Body of pancreas (tissue), 4 donors: ENCODE data around the gene ASIP. TPM values are rescaled to one million over a fixed set of nuclear protein-coding genes. Genes with fewer than 3 reads are reported as not detected.
"Not testable (repeated sequence)": the region's sequence is repeated elsewhere in the genome, so short reads cannot be mapped to it uniquely, and the experiment has no call there.

Source experiments
- ATAC-seq: fragments of 150-250 bp; one replicate; pipeline ENCODE4 v1.9.1; 2016
- DNase-seq, 4 donors: peaks; one replicate each; pipeline ENCODE4 v3.0.0-alpha.2; 2019
- H3K27ac ChIP-seq, 4 donors: fragments of 200-600 bp; sonication (generic); 1 replicate in 3 of 4; 2 replicates in 1 of 4; pipeline versions ENCODE4 v1.5.1 to v1.6.1; 2016 to 2019; ENCODE audit warnings: mild to moderate bottlenecking in 1 of 4, mixed read lengths in 1 of 4, moderate library complexity in 1 of 4
- H3K27me3 ChIP-seq, 2 donors: fragments of 200-600 bp; sonication (generic); one replicate each; pipeline ENCODE4 v1.6.0; 2016; ENCODE audit warnings: mild to moderate bottlenecking in 1 of 2
- H3K36me3 ChIP-seq, 2 donors: fragments of 200-600 bp; sonication (generic); replicated peaks in 1 of 2; 2 replicates each; pipeline ENCODE4 v1.5.1; 2016; ENCODE audit warnings: low read depth in 2 of 2; ENCODE audit not compliant: insufficient read depth in 1 of 2
- H3K4me1 ChIP-seq: fragments of 200-600 bp; sonication (generic); one replicate; pipeline ENCODE4 v1.6.0; 2016
- H3K4me3 ChIP-seq, 2 donors: fragments of 200-600 bp; sonication (generic); 1 replicate in 1 of 2; 2 replicates in 1 of 2; pipeline ENCODE4 v1.5.1; 2016 to 2019
- H3K9me3 ChIP-seq, 3 donors: fragments of 200-600 bp; sonication (generic); 1 replicate in 2 of 3; 2 replicates in 1 of 3; pipeline ENCODE4 v1.5.1; 2016
- POLR2A ChIP-seq, 3 donors: fragments of 450-650 bp; IDR thresholded peaks; one replicate each; pipeline ENCODE4 v1.6.1; 2016; ENCODE audit warnings: antibody characterized with exemption in 3 of 3, mild to moderate bottlenecking in 2 of 3
- WGBS, 2 donors: methylation state at CpG; one replicate each; pipeline ENCODE4 v1.1.5; 2017; 5-methylcytosine and 5-hydroxymethylcytosine counted together
- intact Hi-C: fragments of 100-400 bp; cut with DNase I; formaldehyde crosslinking; loops from one replicate; pipeline ENCODE4 v1.15.1; 2023
- total RNA-seq, 2 donors: library from RNA; depleted of rRNA; stranded (reverse); fragments of >200 nt; gene quantifications; one replicate each; pipeline ENCODE4 v1.1.0, GENCODE V29; 2016
- TF ChIP-seq, protein P1 (sequence below), 7 experiments: fragments of 450-650 bp in 4 of 7; fragments of 200-600 bp in 3 of 7; sonication (generic) in 3 of 7; IDR thresholded peaks; one replicate each; pipeline ENCODE4 v1.5.1; 2016 to 2019; ENCODE audit warnings: antibody characterized with exemption in 7 of 7

The ASIP gene
- total RNA-seq, 2 donors from 2014 or later, result not detected

DNA sequence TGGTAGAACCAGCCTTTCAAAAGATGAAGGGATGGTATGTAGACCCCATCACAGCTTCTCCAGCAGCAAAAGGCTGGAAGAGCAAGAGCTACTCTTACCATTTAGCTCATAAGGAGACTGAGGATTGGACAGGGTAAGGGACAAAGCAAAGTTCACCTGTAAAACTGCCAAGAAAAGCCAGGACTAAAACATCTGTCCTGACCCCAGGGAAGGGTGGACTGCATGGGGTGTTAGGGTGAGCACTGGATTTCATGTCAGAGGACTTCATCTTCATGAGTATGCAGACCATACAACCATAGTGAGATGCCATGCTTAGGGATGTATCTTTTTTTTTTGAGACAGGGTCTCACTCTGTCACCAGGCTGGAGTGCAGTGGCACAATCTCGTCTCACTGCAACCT lies 42.6 kb downstream of the ASIP start:
- WGBS, 2 donors, result 83 to 88% methylated on average over 1 of the region's 1 CpG
- TF ChIP-seq, protein P1, sequence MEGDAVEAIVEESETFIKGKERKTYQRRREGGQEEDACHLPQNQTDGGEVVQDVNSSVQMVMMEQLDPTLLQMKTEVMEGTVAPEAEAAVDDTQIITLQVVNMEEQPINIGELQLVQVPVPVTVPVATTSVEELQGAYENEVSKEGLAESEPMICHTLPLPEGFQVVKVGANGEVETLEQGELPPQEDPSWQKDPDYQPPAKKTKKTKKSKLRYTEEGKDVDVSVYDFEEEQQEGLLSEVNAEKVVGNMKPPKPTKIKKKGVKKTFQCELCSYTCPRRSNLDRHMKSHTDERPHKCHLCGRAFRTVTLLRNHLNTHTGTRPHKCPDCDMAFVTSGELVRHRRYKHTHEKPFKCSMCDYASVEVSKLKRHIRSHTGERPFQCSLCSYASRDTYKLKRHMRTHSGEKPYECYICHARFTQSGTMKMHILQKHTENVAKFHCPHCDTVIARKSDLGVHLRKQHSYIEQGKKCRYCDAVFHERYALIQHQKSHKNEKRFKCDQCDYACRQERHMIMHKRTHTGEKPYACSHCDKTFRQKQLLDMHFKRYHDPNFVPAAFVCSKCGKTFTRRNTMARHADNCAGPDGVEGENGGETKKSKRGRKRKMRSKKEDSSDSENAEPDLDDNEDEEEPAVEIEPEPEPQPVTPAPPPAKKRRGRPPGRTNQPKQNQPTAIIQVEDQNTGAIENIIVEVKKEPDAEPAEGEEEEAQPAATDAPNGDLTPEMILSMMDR (IDR thresholded peaks at IDR 0.05), result no peak
- TF ChIP-seq POLR2A (IDR thresholded peaks at IDR 0.05), result no peak
- intact Hi-C loops, result no loop called here
- Histone ChIP-seq H3K9me3 (no peaks in the 10 kb centered on the region), H3K27me3 (no peaks in the 10 kb centered on the region), H3K36me3 (peaks cover 0 to 34% of the 10 kb centered on the region in 2 donors), H3K27ac (no peak overlapping the region), H3K4me3 (no peak overlapping the region), H3K4me1 (no peaks in the 10 kb centered on the region)
- ATAC-seq, result no peak
- DNase-seq, result no peak

GRCh38 chr20:34285450-34285849 lies 44.2 kb downstream of the ASIP start:
- DNase-seq (no peak), ATAC-seq (no peak)
- 92 to 97% methylated on average over 14 to 15 of the region's 16 CpGs for WGBS, 2 donors
- no peak overlapping the region for H3K4me3 ChIP-seq
- no peaks in the 10 kb centered on the region for H3K4me1 ChIP-seq
- intact Hi-C loops, result no loop called here
- no peak for TF ChIP-seq POLR2A (IDR thresholded peaks at IDR 0.05)
- TF ChIP-seq, protein P1 (IDR thresholded peaks at IDR 0.05), result no peak
- H3K27me3 ChIP-seq, result no peaks in the 10 kb centered on the region
- no peaks in the 10 kb centered on the region for H3K9me3 ChIP-seq
- peaks cover 0 to 38% of the 10 kb centered on the region in 2 donors for H3K36me3 ChIP-seq
- H3K27ac ChIP-seq, result no peak overlapping the region

GRCh38 chr20:34287500-34287899 lies 46.3 kb downstream of the ASIP start:
- intact Hi-C loops, ATAC-seq, H3K27me3 ChIP-seq, DNase-seq, H3K4me3 ChIP-seq, H3K4me1 ChIP-seq, H3K9me3 ChIP-seq, H3K27ac ChIP-seq: not testable (repeated sequence)
- H3K36me3 ChIP-seq, result peaks cover 0 to 36% of the 10 kb centered on the region in 2 donors
- WGBS, 2 donors, result 89 to 91% methylated on average over 5 of the region's 5 CpGs

GRCh38 chr20:34290471-34290870 lies 49.2 kb downstream of the ASIP start:
- Histone ChIP-seq H3K36me3 (peaks cover 0 to 21% of the 10 kb centered on the region in 2 donors), H3K9me3 (no peaks in the 10 kb centered on the region), H3K27me3 (no peaks in the 10 kb centered on the region), H3K4me1 (peaks cover 17% of the 10 kb centered on the region), H3K27ac (no peak overlapping the region), H3K4me3 (no peak overlapping the region)
- DNase-seq (no peak), ATAC-seq (no peak)
- intact Hi-C loops, result no loop called here
- 90 to 100% methylated on average over 2 to 11 of the region's 11 CpGs for WGBS, 2 donors
- TF ChIP-seq, protein P1 (IDR thresholded peaks at IDR 0.05), result no peak
- TF ChIP-seq POLR2A (IDR thresholded peaks at IDR 0.05), result no peak

- DNase-seq (no peak), ATAC-seq (no peak)
- H3K27me3 ChIP-seq, result no peaks in the 10 kb centered on the region
- H3K36me3 ChIP-seq, result peaks cover 0 to 19% of the 10 kb centered on the region in 2 donors
- no peak overlapping the region for H3K27ac ChIP-seq
- no peaks in the 10 kb centered on the region for H3K9me3 ChIP-seq
- no peak overlapping the region for H3K4me3 ChIP-seq
- 100% methylated on average over 3 of the region's 3 CpGs for WGBS, 2 donors
- peaks cover 17% of the 10 kb centered on the region for H3K4me1 ChIP-seq
- intact Hi-C loops, result no loop called here
- TF ChIP-seq POLR2A (IDR thresholded peaks at IDR 0.05), result no peak
- TF ChIP-seq, protein P1 (IDR thresholded peaks at IDR 0.05), result no peak
These were observed 51.3 kb downstream of the ASIP start for GRCh38 chr20:34292496-34292895.
